KOPT-K1 (cell line): ENCODE data around the gene CHRNA3.
"Not testable (repeated sequence)": the region's sequence is repeated elsewhere in the genome, so short reads cannot be mapped to it uniquely, and the experiment has no call there.

Experiments
- H3K27ac ChIP-seq: fragments of 200-600 bp; sonication (generic); 2 replicates; pipeline ENCODE4 v1.5.1; 2016; ENCODE audit warnings: antibody characterized with exemption, mild to moderate bottlenecking, low read depth, low read length; ENCODE audit not compliant: poor library complexity, severe bottlenecking
- H3K36me3 ChIP-seq: fragments of 200-600 bp; sonication (generic); 2 replicates; pipeline ENCODE4 v1.5.1; 2017; ENCODE audit warnings: antibody characterized with exemption, mild to moderate bottlenecking, low read length, moderate library complexity; ENCODE audit not compliant: insufficient read depth
- H3K9me3 ChIP-seq: fragments of 200-600 bp; sonication (generic); 2 replicates; pipeline ENCODE4 v1.5.1; 2017; ENCODE audit warnings: antibody characterized with exemption, low read length, mild to moderate bottlenecking; ENCODE audit not compliant: insufficient read depth, poor library complexity, severe bottlenecking

CHRNA3 gene

DNA sequence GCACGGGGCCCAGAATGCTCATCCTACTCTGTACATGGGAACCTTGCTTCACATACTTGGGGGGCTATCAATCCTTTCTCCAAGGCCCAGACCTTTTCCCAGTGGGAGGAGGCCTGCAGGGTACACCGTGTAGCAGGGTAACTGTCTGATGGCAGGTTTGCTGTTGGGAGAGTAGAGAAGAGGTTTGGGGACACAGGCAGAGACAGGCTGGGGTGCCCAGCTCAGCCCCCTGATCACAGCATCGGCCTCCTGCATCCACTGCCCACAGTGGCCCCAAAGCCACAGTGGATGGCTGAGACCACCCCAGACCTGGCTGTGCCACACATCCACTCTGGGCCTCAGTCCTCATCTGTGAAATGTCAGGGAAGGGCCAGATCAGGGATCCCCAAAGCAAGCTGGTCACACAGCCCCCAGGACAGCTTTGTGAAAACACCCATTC, 5.6 kb downstream of the CHRNA3 start:
- Histone ChIP-seq H3K36me3 (no peaks in the 10 kb centered on the region), H3K9me3 (no peaks in the 10 kb centered on the region), H3K27ac (no peak overlapping the region)

DNA sequence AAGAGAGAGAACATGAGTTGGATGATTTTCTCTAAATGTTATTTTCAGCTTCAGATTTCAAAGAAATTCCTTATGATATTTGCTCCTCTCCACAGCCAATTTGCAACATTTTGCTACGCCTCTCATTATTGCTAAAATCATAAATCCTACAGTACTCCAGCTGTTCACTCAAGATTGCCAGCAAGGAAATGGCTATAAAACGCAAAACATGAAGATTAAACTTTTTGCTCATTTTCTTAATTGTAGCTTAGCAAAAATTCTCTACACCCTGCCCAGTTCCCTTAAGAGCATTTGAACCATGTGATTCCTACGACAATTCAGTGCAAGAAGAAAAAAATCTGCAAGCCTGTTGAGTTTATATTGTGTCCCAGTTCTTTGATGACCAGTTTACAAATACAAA, 6.8 kb downstream of the CHRNA3 start:
- Histone ChIP-seq H3K27ac (no peak overlapping the region), H3K36me3 (no peaks in the 10 kb centered on the region), H3K9me3 (no peaks in the 10 kb centered on the region)

DNA sequence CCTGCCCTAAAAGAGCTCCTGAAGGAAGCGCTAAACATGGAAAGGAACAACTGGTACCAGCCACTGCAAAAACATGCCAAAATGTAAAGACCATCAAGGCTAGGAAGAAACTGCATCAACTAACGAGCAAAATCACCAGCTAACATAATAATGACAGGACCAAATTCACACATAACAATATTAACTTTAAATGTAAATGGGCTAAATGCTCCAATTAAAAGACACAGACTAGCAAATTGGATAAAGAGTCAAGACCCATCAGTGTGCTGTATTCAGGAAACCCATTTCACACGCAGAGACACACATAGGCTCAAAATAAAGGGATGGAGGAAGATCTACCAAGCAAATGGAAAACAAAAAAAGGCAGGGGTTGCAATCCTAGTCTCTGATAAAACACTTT, 11.2 kb downstream of the CHRNA3 start:
- not testable (repeated sequence) for H3K27ac ChIP-seq, H3K36me3 ChIP-seq, H3K9me3 ChIP-seq

DNA sequence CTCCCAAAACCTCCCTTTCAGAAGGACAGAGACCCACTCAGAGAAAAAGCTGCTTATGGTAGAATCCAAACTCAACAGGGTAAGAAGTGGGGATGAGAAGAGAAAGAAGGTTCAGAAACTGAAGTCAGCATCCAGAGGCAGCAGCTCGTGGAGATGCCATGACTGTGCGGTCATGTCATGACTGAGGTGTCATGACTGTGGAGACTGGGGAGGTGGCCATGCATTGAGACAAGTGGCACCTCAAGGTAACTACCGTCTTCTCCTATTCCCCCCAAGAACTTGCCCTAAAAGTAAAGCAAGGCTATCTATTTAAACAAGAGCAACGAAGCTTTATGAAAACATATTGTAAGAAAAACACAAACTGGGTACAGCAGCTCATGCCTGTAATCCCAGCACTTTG, 15.1 kb downstream of the CHRNA3 start:
- no peaks in the 10 kb centered on the region for H3K36me3 ChIP-seq
- no peak overlapping the region for H3K27ac ChIP-seq
- H3K9me3 ChIP-seq = no peaks in the 10 kb centered on the region

DNA sequence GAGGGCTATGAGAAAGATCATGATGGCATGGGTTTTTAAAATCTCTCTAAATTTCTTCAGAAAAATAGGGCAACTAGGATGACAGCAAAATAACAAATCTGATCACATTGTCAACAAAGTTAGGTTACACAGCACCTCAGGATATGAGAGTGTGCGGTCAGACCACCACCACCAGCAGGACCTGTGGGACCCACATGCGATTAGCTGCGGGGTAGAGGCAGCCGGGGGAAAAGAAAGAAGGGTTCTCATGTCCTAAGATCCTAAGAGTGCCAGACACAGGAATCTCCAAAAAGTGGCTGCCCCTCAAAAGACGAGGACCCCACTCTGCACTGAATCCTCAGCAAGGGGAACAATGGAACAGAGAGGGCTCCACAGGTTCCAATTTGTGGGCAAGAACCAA, 15.6 kb downstream of the CHRNA3 start:
- Histone ChIP-seq H3K36me3 (no peaks in the 10 kb centered on the region), H3K9me3 (no peaks in the 10 kb centered on the region), H3K27ac (no peak overlapping the region)

DNA sequence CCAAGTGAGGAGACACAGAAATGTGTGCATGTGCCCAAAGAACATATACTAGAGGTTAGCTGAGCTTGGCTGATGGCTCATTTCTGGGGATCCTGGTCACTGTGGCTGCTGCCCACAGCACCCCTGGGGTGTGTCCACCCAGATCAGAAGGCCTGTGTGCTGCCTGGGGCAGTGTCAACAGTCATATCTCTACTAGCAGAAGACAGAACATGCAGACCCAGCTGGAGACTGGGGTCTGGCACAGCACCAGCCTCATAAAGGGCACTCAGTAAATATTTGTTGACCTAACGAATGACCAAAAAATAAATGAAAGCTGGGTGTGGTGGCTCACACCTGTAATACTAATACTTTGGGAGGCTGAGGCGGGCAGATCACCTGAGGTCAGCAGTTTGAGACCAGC, 16.4 kb downstream of the CHRNA3 start:
- H3K9me3 ChIP-seq = no peaks in the 10 kb centered on the region
- no peaks in the 10 kb centered on the region for H3K36me3 ChIP-seq
- no peak overlapping the region for H3K27ac ChIP-seq

DNA sequence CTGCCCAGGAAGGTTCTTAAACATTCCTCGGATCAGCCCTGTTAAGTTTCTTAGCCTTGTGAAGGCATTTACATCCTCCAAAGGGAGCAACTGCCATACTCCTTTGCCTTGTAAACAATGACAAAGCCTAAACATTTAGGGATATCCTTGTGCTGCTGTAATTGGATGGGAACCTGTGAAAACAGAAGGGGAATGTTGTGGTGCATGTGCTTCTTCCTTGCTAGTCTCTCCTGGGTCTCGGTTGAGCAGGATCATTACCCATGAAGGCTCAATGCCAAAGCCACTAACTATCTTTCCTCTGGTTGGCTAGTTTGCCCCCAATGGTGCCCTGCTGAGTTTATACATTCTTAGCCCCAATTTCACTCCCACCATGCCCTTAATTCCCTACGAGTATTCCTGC, 17.3 kb downstream of the CHRNA3 start:
- H3K9me3 ChIP-seq = no peaks in the 10 kb centered on the region
- no peaks in the 10 kb centered on the region for H3K36me3 ChIP-seq

DNA sequence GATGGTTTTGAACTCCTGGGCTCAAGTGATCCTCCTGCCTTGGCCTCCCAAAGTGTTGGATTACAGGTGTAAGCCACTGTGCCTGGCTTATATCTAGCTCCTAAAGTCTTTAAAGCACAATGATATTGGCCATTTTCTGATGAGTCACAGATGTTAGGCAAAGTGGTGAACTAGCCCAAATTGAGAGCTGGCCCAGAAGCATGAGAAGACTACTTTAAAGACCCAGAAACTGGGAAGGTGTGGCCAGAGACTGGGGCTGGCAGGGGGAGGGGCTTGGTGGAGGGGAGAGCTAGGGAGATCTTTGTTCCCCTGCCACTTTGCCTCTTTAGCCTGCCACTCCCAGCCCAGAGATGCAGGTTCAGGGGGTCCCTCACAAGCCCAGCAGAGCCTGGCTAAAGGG, 21.6 kb downstream of the CHRNA3 start:
- Histone ChIP-seq H3K36me3 (0 out of 2 replicates have a peak, but pooled peaks cover under 1% of the 10 kb centered on the region), H3K27ac (no peak overlapping the region), H3K9me3 (no peaks in the 10 kb centered on the region)

More for the DNA sequence above, 17.3 kb downstream of the CHRNA3 start:
- no peak overlapping the region for H3K27ac ChIP-seq

DNA sequence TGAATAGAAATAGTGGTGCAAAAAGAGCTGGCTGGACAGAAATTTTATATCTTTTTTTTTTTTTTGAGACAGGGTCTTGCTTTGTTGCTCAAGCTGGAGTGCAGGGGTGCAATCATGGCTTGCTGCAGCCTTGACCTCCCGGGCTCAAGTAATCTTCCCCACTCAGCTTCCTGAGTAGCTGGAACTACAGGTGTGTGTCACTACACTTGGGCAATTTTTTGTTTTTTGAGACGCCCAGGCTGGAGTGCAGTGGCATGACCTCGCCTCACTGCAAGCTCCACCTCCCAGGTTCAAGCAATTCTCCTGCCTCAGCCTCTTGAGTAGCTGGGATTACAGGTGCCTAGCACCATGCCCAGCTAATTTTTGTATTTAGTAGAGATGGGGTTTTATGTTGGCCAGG, 22.4 kb downstream of the CHRNA3 start:
- Histone ChIP-seq H3K9me3 (no peaks in the 10 kb centered on the region), H3K36me3 (peaks cover 9% of the 10 kb centered on the region; the same call in 1 of the 2 replicates), H3K27ac (no peak overlapping the region)

DNA sequence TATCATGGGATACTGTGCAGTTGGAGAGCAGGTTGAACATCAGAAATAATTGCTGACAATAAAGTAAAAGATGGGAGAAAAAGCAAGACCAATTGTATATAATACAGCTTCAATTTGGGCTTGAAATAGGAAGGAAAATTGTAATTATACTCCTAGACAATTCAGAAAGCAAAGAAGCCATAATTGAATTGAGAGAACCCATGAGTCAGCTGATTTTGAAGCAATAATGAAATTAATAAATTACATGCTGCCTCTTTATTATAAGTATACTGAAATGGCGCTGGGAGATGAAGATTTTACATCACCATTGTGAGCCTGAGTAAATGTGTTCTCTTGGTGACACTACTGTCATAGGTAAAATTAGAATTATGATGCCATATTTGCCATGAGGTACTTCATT, 23.2 kb downstream of the CHRNA3 start:
- Histone ChIP-seq H3K27ac (no peak overlapping the region), H3K36me3 (peaks cover 12% of the 10 kb centered on the region; the same call in 1 of the 2 replicates), H3K9me3 (no peaks in the 10 kb centered on the region)

DNA sequence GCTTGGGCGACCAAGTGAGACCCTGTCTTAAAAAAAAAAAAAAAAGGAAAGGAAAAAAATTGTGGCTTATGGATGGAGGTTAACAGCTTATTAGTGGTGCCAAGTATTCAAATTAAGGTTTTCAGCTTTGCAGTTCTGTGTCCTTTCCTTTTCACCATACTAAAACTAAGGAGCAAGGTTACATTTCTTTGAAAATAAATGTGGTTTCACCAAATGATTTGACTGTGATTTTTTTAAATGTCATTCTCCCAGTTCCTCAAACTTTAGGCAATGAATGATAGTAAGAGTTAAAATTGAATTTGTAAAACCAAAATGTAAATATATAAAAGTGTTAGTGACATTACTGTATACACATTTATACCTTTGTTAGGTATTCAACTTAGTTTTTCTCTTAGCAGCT, 45.9 kb downstream of the CHRNA3 start:
- H3K27ac ChIP-seq = no peak overlapping the region
- H3K9me3 ChIP-seq = no peaks in the 10 kb centered on the region
- no peaks in the 10 kb centered on the region for H3K36me3 ChIP-seq

DNA sequence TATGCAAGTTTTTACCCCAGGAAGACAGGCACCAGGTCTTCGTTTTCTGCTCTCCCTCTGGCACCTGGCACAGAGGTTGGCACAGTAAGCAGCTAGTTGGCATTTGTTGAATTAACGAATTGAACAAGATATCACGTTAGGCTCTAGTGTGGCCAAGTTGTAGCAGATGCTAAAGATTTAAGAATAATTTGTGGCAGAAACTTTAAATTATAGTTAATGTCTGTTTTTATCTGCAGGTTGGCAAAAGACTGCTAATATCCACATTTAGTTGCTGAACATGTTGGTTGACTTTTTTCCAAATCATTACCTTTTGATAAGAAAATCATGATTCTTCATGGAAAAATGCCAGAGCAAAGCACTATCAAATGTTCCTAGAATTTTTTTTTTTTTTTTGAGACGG, 47.4 kb downstream of the CHRNA3 start:
- no peaks in the 10 kb centered on the region for H3K36me3 ChIP-seq
- no peak overlapping the region for H3K27ac ChIP-seq
- no peaks in the 10 kb centered on the region for H3K9me3 ChIP-seq

DNA sequence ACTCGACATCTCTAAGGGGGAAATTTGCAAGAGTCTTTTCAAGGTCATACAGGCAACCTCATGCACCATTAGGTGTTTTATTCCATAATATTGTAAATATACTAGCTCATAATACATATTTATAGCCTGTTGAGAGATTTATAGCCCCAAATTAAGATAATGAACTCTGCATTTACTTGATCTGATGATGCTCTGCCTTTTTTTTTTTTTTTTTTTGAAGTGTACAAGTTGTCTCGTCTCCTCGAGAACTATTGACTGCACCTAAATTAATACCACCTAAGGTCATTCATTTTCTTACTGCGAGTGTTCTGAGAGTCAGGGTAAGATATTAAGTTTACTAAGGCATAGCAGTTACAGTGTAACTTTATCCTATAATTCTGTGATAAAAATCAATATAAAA, 49.4 kb downstream of the CHRNA3 start:
- Histone ChIP-seq H3K36me3 (no peaks in the 10 kb centered on the region), H3K27ac (no peak overlapping the region), H3K9me3 (no peaks in the 10 kb centered on the region)

DNA sequence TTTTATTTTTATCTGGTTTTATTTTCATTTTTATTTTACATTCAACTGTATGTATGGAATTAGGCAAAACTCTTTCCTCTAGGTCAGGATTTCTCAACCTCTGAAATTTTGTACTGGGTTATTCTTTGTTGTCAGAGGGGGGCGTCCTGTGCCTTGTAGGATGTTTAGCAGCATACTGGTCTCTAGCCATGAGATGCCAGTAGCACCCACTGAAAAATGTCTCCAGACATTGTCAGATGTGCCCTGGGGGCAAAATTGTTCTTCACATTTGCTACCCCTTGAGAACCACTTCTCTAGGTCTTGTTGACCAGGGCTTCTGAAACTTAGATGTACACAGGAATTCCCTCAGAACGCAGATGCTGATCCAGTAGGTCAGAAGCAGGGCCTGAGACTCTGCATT, 50.1 kb downstream of the CHRNA3 start:
- H3K36me3 ChIP-seq = no peaks in the 10 kb centered on the region
- no peak overlapping the region for H3K27ac ChIP-seq
- no peaks in the 10 kb centered on the region for H3K9me3 ChIP-seq

DNA sequence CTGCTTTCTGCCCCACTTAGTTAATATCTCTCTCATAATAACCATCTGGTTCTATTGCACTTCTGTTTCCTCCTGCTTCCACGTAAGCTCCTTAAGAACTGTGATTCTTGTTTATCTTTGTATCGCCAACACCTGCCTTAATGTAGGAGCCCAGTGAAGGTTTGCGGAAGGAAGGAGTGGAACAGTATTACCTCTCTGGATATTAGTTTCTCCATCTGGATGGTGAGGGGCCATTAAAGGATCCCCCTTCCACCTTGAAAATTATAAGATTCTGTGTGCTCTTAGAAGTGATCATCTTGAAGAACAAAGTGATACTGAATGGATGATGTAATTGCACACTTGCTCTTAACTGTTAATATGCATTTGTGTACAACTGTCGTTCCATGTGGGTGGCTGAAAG, 53.3 kb downstream of the CHRNA3 start:
- Histone ChIP-seq H3K36me3 (no peaks in the 10 kb centered on the region), H3K9me3 (no peaks in the 10 kb centered on the region), H3K27ac (no peak overlapping the region)

DNA sequence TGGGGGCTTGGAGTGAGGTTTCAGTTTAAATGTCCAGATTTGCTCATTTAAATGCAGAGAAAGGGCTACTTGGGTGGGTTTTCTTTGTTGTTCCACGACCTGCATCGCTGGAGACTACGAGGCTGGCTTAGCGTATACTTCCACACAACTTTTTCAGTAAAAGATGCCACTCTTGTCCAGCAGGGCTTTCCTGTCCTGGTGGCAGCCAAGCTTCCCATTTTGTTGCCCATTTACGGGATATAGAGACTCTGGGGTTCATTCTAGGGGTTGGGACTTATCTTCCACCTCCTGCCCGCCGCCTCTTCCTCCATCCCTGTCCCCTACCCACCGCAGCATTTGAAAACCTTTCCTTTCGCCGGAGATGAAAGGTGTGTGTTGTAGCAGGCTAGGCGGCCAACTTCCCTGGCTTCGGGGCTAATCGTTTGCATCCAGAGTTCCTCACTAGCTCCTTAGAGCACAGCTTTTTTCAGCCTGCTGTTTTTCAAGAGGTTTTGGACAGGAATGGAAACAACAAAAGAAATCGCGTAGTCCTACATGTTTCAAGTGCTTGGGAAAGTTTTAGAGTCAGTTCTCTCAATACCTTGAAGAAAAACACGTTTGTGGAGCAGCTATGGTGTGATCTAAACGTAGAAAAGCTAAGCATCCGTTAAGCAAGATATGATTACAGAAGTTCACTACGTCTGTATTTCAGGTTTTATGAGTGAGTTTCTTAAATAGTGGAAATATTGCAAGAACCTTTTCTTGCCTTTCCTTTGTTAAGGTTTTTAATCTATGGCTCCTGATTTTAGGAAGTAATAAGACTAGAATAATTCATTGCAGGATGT, 54.6 kb downstream of the CHRNA3 start:
- H3K36me3 ChIP-seq = no peaks in the 10 kb centered on the region
- no peaks in the 10 kb centered on the region for H3K9me3 ChIP-seq
- peak overlapping the region; percentile 72 for H3K27ac ChIP-seq
